CD4-positive, alpha-beta T cell treated with Interleukin-1 beta for 1 hour (primary cell): ENCODE measurements around the gene ERICH3.
"Not testable (repeated sequence)": the region's sequence is repeated elsewhere in the genome, so short reads cannot be mapped to it uniquely, and the experiment has no call there.

Source experiments
- DNase-seq, 2 donors: peaks; one replicate each; pipeline ENCODE4 v3.0.0-alpha.2; 2020 to 2022

ERICH3 gene

DNA sequence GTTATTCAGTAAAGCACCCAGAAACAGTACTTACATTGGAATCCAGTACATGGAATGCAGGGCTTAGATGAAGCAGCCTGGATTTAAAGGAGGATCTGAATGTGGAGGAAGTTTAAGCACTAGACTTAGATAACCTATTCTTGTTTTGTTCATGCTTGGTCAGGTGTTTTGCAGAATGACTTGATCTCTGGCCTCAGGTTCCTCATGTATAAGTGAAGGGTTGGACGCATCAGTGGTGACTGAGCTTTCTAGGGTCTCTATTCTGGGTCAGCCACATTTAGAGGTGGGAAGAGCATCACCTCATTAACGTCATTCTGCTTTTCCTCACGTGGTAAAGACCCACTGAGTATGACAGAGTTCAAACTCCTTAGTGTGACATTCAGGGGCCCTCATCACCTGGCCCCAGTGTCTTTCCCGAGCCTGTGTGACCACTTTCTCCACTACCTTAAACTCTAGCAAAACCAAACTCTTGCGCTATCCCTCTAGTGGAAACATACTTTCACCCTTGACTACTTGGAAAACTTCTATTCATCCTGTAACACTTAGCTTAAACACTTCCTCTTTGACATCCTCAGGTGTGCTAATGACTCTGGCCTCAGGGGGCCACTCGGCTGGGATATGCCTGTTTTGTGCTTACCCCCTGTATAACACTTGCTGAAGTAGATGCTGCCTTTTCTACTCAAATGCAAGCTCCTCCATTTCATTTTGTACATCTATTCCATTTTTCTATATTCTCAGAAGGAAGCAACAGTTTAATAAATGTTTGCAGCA is 871 bp upstream of the ERICH3 start:
- no peak for DNase-seq

GRCh38 chr1:74670866-74671265 is 2.7 kb downstream of the ERICH3 start:
- not testable (repeated sequence) for DNase-seq

GRCh38 chr1:74654708-74655107 is 18.9 kb downstream of the ERICH3 start:
- no peak for DNase-seq

- peak in 1 of 2 donors; percentile 30 for DNase-seq
Observed at GRCh38 chr1:74652711-74653139, 20.9 kb downstream of the ERICH3 start.

- no peak for DNase-seq
Observed at GRCh38 chr1:74650561-74650960, 23.0 kb downstream of the ERICH3 start.

GRCh38 chr1:74641876-74642275 is 31.7 kb downstream of the ERICH3 start:
- no peak for DNase-seq

DNA sequence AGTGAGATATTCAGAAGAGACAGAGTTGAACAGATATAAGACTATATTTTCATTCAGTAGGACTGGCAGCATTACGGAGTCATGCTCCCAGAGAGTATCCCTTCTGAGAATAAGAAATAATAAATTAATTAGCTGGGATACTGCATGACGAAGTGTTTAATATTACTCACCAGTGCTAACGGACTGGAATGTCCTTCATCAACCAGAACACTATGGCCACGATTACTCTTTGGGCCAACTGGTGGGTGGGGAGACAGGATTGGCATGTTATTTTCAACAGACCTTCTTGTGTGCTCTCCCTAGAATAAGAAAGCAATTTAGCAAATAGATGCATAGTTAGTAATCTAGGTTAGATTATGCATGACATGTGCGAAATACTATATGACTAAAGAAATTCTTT is 32.4 kb downstream of the ERICH3 start:
- no peak for DNase-seq

DNA sequence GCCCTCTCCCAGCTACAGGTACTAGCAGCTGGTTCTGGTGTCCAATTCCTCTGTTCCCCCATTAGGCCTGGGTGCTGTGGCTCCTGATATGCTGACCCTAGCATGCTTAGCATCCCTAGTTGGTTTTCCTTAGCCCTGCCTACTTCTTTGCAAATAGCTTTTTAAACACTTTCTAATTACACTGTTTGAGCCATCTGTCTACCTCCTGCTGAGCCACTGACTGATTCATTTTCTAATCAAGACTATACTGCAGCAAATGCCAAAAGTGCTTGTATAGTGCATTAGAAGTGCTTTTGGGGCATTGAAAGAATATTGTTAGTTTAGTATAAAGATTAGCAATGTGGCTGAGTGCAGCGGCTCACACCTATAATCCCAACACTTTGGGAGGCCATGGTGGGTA is 36.3 kb downstream of the ERICH3 start:
- no peak for DNase-seq

DNA sequence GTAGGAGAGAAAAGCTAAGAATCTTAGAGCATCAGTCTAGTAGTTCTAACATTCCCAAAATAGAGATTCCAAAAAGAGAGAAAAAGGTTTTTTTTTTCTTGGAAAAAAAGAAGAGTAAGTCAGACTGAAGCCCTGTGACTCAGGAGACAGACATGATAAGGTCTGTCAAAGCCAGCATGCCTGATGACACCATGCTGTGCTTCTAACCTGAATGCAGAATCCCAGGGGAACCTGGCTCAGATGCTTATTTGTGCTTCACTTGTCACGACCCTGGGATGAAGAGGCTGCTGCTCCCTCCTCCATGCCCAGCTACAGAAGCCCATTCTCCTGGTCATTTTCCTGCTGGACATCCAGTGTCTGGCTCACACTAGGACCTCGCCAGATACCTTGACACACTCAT is 44.3 kb downstream of the ERICH3 start:
- no peak for DNase-seq

GRCh38 chr1:74623716-74624115 is 49.9 kb downstream of the ERICH3 start:
- no peak for DNase-seq

DNA sequence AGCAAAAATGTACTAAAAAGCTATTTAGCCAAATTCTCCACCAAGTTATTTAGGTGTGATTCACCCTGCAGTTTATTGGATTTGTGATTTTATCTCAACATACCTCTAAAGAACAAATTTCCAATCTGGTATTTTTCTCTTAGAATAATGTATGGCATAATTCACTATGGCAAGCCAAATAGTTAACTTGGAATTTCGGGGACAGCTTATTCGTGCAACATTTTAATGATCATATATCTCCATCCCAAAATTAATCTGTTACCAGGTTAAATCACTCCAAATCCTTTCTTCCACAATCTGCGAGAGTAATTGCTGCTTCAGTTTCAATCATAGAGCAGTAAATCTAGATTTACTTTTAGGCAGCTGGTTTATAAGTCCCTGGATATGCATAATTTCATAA is 53.4 kb downstream of the ERICH3 start:
- DNase-seq, result no peak

- no peak for DNase-seq
Observed at GRCh38 chr1:74618974-74619373, 54.6 kb downstream of the ERICH3 start.

GRCh38 chr1:74613894-74614293 is 59.7 kb downstream of the ERICH3 start:
- DNase-seq, result no peak

GRCh38 chr1:74611887-74612286 is 61.7 kb downstream of the ERICH3 start:
- no peak for DNase-seq

- no peak for DNase-seq
Observed at GRCh38 chr1:74610961-74611360, 62.6 kb downstream of the ERICH3 start.

DNA sequence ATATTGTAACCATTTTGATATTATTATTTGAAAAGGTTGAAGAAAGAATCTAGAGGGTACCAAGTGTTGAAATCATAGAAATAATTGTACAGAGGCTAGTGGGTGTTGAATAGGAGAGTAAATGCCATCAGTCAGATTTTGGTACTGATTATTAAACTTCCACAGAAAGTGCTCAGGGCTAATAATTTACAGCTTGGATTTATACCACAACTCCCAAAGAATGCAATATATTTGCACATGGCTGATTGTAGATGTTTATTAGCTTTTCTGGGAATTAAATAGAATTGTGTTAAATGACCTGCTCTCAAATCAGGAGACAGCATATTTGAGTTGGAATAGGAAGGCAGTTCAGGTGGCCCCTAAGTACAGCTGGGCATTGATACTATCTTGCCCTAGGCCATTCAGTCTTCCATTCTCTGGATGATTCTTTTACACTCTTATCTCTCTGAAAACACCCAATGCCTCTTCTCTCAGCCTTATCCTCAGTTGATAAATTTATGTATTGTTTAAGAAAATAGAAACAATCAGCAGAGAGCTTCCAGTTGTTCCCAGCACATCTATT is 63.7 kb downstream of the ERICH3 start:
- DNase-seq, result no peak

GRCh38 chr1:74596717-74597116 is 76.9 kb downstream of the ERICH3 start:
- DNase-seq, result no peak

DNA sequence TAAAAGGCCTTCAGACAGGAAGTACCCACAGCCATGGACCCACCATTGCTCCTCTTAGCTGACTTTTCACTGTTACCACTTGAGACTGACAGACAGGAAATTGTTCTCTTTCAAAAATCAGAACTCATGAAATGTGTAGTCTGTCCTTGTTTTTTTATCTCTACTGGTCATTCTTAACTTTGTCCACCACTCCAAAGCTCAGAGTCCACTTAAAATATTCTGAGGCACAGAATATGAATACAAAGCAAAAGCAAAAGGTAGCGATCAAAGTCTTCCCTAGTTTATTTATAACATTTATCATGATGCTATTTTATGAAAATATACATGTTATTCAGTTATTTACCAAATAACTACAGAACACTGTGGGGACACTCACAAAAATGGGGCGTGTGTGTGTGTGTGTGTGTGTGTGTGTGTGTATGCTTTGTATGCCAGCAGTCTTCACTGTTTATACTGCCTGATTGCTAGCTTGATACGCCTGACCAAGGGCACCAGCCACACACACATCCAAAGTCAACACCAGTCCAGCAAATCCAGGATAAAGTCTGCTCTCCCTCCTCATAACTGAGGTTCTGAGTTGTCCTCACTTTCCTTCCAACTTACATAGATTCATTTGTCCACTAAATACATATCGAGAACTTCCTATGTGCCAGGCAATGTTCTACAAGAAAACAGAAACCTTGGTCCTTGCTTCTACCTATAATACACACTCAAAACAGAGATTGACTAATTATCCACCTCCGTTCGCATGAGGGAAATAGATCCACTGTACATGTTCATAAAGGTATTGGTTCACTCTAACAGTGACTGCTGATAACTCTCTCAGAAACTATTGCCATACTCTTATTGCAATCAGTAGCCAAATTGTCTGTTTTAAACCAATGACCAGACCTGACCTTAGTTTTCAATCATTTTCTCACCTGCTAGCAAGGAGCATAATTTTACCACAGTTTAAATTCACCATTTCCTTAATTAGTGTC is 79.4 kb downstream of the ERICH3 start:
- DNase-seq, result no peak

GRCh38 chr1:74592580-74593355 is 80.8 kb downstream of the ERICH3 start:
- no peak for DNase-seq

GRCh38 chr1:74591949-74592348 is 81.6 kb downstream of the ERICH3 start:
- DNase-seq, result no peak

DNA sequence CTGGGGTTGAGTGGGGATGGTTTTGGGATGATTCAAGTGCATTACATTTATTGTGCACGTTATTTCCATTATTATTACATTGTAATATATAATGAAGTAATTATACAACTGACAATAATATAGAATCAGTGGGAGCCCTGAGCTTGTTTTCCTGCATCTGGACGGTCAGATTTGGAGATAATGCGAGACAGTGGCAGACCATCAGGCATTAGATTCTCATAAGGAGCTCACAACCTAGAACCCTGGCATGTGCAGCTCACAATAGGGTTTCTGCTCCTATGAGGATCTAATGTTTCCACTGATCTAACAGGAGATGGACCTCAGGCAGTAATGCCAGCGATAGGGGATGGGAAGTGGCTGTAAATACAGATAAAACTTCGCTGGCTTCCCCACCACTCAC is 83.3 kb downstream of the ERICH3 start:
- DNase-seq, result no peak

DNA sequence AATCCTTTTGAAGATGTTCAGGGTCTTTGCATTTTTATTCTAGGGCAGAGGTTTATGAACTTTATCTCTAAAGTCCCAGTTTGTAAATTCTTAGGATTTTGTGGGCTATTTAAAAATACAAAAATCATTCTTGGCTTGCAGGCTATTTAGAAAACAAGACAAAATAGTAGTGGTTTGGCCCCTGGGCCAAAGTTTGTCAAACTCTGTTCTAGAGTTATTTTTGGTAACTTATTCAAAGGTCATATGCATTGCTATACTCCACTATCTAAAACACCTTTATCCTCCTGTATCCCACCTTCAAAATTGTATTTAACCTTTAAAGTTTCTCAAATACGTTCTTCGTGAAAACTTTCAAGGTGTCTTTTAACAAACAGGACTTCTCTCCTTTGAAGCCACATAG is 85.7 kb downstream of the ERICH3 start:
- no peak for DNase-seq
